A549 treated with DMSO at 1 μM for 4 hours (cell line): ENCODE measurements around the gene TMEM232. TPM values are rescaled to one million over a fixed set of nuclear protein-coding genes. Genes with fewer than 3 reads are reported as not detected.

Experiments
- total RNA-seq: library from RNA; stranded (reverse); fragments of 200-300 nt; extraction: Qiagen RNA extraction; gene quantifications from 5 replicates; pipeline ENCODE4 v1.2.3, GENCODE V29; 2022; ENCODE audit warnings: low read depth

TMEM232 gene
- 0.24 TPM in 1 of 5 replicates, not detected in the others for total RNA-seq

DNA sequence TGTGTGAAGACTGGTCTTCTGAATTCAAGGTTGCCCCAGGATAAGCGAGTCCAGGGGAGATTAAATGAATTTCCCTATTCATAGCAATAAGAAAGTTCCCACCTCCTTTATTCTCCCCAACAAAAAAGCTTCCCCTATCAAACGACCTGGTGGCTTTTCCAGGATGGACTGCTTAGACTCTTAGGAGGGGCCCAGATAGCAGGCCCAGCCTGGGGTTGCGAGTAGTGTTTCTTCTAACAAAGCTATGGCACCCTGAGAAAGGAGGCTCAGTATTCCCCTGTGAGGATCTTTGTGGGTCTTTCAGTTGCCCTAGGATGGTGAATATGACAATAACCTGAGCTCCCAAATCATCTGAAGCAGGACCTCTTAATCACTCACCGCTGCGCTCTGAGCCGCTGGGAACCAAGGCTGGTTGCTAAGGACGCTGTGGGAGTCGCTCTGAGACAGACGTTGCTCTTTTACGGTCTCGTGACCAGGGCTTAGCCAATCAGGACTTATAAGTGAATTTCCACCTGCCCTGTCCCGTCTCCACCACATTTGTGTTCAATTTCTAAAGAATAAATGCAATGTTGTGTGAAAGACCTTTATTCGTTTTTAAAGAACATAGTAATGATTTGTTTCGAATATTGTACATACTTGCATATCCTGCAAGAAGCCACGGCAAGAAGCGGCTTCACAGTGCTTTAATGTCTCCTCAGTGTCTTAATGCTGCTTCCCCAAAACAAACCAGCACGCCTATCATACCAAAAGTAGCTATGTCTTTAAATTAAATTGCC is at the start of gene TMEM232:
Gene TMEM232, minus strand, starts transcription at position 423 of the 776 bp plus-strand sequence. CDS start 59,319 bp downstream, outside the sequence.

DNA sequence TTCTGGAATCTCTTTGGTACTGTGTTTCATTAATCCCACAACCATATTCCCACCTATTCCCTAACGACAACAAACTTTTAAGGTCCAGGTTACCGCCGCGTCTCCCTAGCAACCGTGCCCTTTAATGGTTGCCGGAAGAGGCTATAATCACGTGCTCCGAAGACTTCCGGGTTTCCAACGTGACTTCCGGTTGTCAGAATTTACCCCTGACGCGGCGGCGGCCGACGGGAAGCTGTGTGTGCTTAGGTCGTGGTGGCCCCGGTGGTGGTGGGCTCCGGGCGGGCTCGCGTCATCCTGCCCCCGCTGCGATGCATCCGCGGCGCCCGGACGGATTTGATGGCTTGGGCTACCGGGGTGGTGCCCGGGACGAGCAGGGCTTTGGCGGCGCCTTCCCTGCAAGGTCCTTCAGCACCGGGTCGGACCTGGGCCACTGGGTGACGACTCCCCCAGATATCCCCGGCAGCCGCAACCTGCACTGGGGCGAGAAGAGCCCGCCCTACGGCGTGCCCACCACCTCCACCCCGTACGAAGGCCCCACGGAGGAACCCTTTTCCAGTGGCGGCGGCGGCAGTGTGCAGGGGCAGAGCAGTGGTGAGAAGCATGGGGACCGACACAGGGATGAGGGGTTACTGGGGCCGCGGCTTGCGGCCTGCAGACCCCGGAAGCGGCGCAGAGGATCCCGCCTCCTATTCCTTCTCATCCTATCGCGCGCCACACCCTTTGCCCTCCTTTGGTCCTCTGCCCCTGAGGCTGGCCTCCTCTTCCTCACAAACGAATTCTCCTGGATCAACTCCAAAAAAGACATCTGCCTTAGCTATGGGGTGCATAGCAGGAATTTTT is 12.6 kb upstream of the TMEM232 start, which contains the start of gene SLC25A46:
Gene SLC25A46, plus strand, starts transcription at position 196 of the 840 bp plus-strand sequence. Its CDS starts 113 bp downstream, at position 309.

Other genes with a start within 250 kb of the TMEM232 start
- gene SLC25A46, start 12.3 kb upstream of the TMEM232 start, total RNA-seq, result 29.1 to 36.8 TPM (median 33.3 TPM) in 5 replicates